Memory B cell (primary cell): Measurements from ENCODE around the gene SMARCD1.
A peak's percentile ranks its signal among the peaks of the same experiment; 100 is the strongest.

Experiments
- ATAC-seq: fragments of 150-1000 bp; cut with Tn5 transposase; 2 replicates; pipeline ENCODE4 v1.10.0; 2021; ENCODE audit warnings: low read depth, mild to moderate bottlenecking, moderate library complexity
- DNase-seq, 2 donors: peaks; one replicate each; pipeline ENCODE4 v3.0.0; 2022; ENCODE audit warnings: low spot score in 2 of 2
- H3K27ac Mint-ChIP-seq: one replicate; pipeline ENCODE4 v1.8.0; 2022; ENCODE audit warnings: mild to moderate bottlenecking, moderate library complexity, mixed read lengths
- H3K27me3 Mint-ChIP-seq: one replicate; pipeline ENCODE4 v1.8.0; 2022; ENCODE audit warnings: mixed read lengths
- H3K36me3 Mint-ChIP-seq: one replicate; pipeline ENCODE4 v1.8.0; 2022; ENCODE audit warnings: mild to moderate bottlenecking, mixed read lengths
- H3K4me1 Mint-ChIP-seq: one replicate; pipeline ENCODE4 v1.8.0; 2022; ENCODE audit warnings: mixed read lengths
- H3K4me3 Mint-ChIP-seq: one replicate; pipeline ENCODE4 v1.8.0; 2022; ENCODE audit warnings: mild to moderate bottlenecking, moderate library complexity, mixed read lengths
- H3K9me3 Mint-ChIP-seq: one replicate; pipeline ENCODE4 v1.8.0; 2022; ENCODE audit warnings: mixed read lengths

The SMARCD1 gene

GRCh38 chr12:50051101-50051806 is 33.9 kb upstream of the SMARCD1 start:
- no peak for ATAC-seq
- no peak overlapping the region for H3K4me3 Mint-ChIP-seq
- no peak for DNase-seq
- H3K36me3 Mint-ChIP-seq = no peaks in the 10 kb centered on the region
- peaks cover 24% of the 10 kb centered on the region for H3K27me3 Mint-ChIP-seq
- no peaks in the 10 kb centered on the region for H3K9me3 Mint-ChIP-seq
- H3K4me1 Mint-ChIP-seq = peaks cover 7% of the 10 kb centered on the region
- H3K27ac Mint-ChIP-seq = no peak overlapping the region

- Mint-ChIP-seq H3K9me3 (no peaks in the 10 kb centered on the region), H3K4me3 (no peak overlapping the region), H3K27me3 (peaks cover 31% of the 10 kb centered on the region), H3K36me3 (no peaks in the 10 kb centered on the region), H3K27ac (no peak overlapping the region), H3K4me1 (peaks cover 15% of the 10 kb centered on the region)
- ATAC-seq (no peak), DNase-seq (no peak)
These were observed 32.6 kb upstream of the SMARCD1 start for GRCh38 chr12:50052544-50052943.

- peaks cover 31% of the 10 kb centered on the region for H3K27me3 Mint-ChIP-seq
These were observed 32.2 kb upstream of the SMARCD1 start for GRCh38 chr12:50052964-50053363.

GRCh38 chr12:50053583-50053982 is 31.6 kb upstream of the SMARCD1 start:
- Mint-ChIP-seq H3K9me3 (no peaks in the 10 kb centered on the region), H3K4me1 (peaks cover 15% of the 10 kb centered on the region), H3K36me3 (no peaks in the 10 kb centered on the region), H3K27me3 (peaks cover 32% of the 10 kb centered on the region), H3K4me3 (no peak overlapping the region), H3K27ac (no peak overlapping the region)
- ATAC-seq = no peak
- no peak for DNase-seq

More at GRCh38 chr12:50052964-50053363, 32.2 kb upstream of the SMARCD1 start:
- ATAC-seq = no peak
- H3K36me3 Mint-ChIP-seq = no peaks in the 10 kb centered on the region
- H3K4me1 Mint-ChIP-seq = peaks cover 15% of the 10 kb centered on the region
- no peak overlapping the region for H3K27ac Mint-ChIP-seq
- DNase-seq = no peak
- no peaks in the 10 kb centered on the region for H3K9me3 Mint-ChIP-seq
- H3K4me3 Mint-ChIP-seq = no peak overlapping the region

GRCh38 chr12:50055831-50056638 is 29.1 kb upstream of the SMARCD1 start:
- Mint-ChIP-seq H3K9me3 (no peaks in the 10 kb centered on the region), H3K4me3 (peak overlapping the region; percentile 53), H3K27me3 (peaks cover 34% of the 10 kb centered on the region), H3K36me3 (no peaks in the 10 kb centered on the region), H3K4me1 (peaks cover 15% of the 10 kb centered on the region), H3K27ac (no peak overlapping the region)
- DNase-seq (peak; percentile 58 to 61), ATAC-seq (peak; percentile 67)

- Mint-ChIP-seq H3K4me1 (peaks cover 15% of the 10 kb centered on the region), H3K27me3 (peaks cover 36% of the 10 kb centered on the region), H3K4me3 (peak overlapping the region; percentile 91), H3K9me3 (no peaks in the 10 kb centered on the region), H3K27ac (no peak overlapping the region), H3K36me3 (no peaks in the 10 kb centered on the region)
- DNase-seq (no peak), ATAC-seq (no peak)
These were observed 28.5 kb upstream of the SMARCD1 start for GRCh38 chr12:50056639-50056976.

GRCh38 chr12:50057000-50057841 is 27.9 kb upstream of the SMARCD1 start, which contains the start of gene ASIC1:
Gene ASIC1 (plus strand): TSS chr12:50057596. CDS start chr12:50058767, 1,171 bp downstream.
- Mint-ChIP-seq H3K27me3 (peaks cover 35% of the 10 kb centered on the region), H3K4me1 (peaks cover 15% of the 10 kb centered on the region)
- ATAC-seq = peak; percentile 51

GRCh38 chr12:50057896-50058670 is 27.1 kb upstream of the SMARCD1 start:
- H3K27ac Mint-ChIP-seq = no peak overlapping the region

More at GRCh38 chr12:50057000-50057841, 27.9 kb upstream of the SMARCD1 start, which contains the start of gene ASIC1:
- Mint-ChIP-seq H3K27ac (no peak within 1 kb of the TSS), H3K9me3 (no peaks in the 10 kb centered on the region), H3K4me3 (peak within 1 kb of the TSS; percentile 91), H3K36me3 (no peaks in the 10 kb centered on the region)
- DNase-seq = peak; percentile 11 to 41

GRCh38 chr12:50058743-50059312 is 26.3 kb upstream of the SMARCD1 start:
- no peaks in the 10 kb centered on the region for H3K36me3 Mint-ChIP-seq

More at GRCh38 chr12:50057896-50058670, 27.1 kb upstream of the SMARCD1 start:
- no peaks in the 10 kb centered on the region for H3K36me3 Mint-ChIP-seq
- peaks cover 15% of the 10 kb centered on the region for H3K4me1 Mint-ChIP-seq
- ATAC-seq (no peak), DNase-seq (no peak)
- no peaks in the 10 kb centered on the region for H3K9me3 Mint-ChIP-seq
- H3K4me3 Mint-ChIP-seq = peak overlapping the region; percentile 51
- peaks cover 31% of the 10 kb centered on the region for H3K27me3 Mint-ChIP-seq

GRCh38 chr12:50059440-50060119 is 25.6 kb upstream of the SMARCD1 start:
- Mint-ChIP-seq H3K4me1 (peaks cover 15% of the 10 kb centered on the region), H3K27me3 (peaks cover 35% of the 10 kb centered on the region), H3K36me3 (no peaks in the 10 kb centered on the region), H3K27ac (no peak overlapping the region), H3K4me3 (no peak overlapping the region), H3K9me3 (no peaks in the 10 kb centered on the region)
- DNase-seq (no peak), ATAC-seq (no peak)

More at GRCh38 chr12:50058743-50059312, 26.3 kb upstream of the SMARCD1 start:
- Mint-ChIP-seq H3K4me1 (peaks cover 15% of the 10 kb centered on the region), H3K4me3 (peak overlapping the region; percentile 19), H3K27ac (no peak overlapping the region), H3K9me3 (no peaks in the 10 kb centered on the region), H3K27me3 (peaks cover 33% of the 10 kb centered on the region)
- DNase-seq = no peak
- no peak for ATAC-seq

- ATAC-seq (no peak), DNase-seq (no peak)
- Mint-ChIP-seq H3K9me3 (no peaks in the 10 kb centered on the region), H3K27me3 (peaks cover 35% of the 10 kb centered on the region), H3K4me1 (peaks cover 15% of the 10 kb centered on the region), H3K36me3 (no peaks in the 10 kb centered on the region), H3K27ac (no peak overlapping the region), H3K4me3 (no peak overlapping the region)
These were observed 25.0 kb upstream of the SMARCD1 start for GRCh38 chr12:50060120-50060468.

- Mint-ChIP-seq H3K27ac (no peak overlapping the region), H3K4me3 (no peak overlapping the region), H3K9me3 (no peaks in the 10 kb centered on the region), H3K36me3 (no peaks in the 10 kb centered on the region), H3K27me3 (peaks cover 31% of the 10 kb centered on the region), H3K4me1 (peaks cover 9% of the 10 kb centered on the region)
- ATAC-seq (no peak), DNase-seq (no peak)
These were observed 24.0 kb upstream of the SMARCD1 start for GRCh38 chr12:50061171-50061570.
